GM10847 (cell line): ENCODE measurements around the gene FGF14.

Experiments
- POLR2A ChIP-seq: IDR thresholded peaks from 2 replicates; pipeline ENCODE4 v1.6.1; 2011; ENCODE audit not compliant: insufficient read length; ENCODE audit errors: extremely low read depth

Gene FGF14

GRCh38 chr13:101911752-101912151 is 490.1 kb downstream of the FGF14 start:
- TF ChIP-seq POLR2A = no peak

GRCh38 chr13:101903890-101904289 is 498.0 kb downstream of the FGF14 start:
- TF ChIP-seq POLR2A = no peak

- TF ChIP-seq POLR2A = no peak
Measured at GRCh38 chr13:101898676-101899075, 503.2 kb downstream of the FGF14 start.

GRCh38 chr13:101896541-101896940 is 505.3 kb downstream of the FGF14 start:
- TF ChIP-seq POLR2A = no peak

DNA sequence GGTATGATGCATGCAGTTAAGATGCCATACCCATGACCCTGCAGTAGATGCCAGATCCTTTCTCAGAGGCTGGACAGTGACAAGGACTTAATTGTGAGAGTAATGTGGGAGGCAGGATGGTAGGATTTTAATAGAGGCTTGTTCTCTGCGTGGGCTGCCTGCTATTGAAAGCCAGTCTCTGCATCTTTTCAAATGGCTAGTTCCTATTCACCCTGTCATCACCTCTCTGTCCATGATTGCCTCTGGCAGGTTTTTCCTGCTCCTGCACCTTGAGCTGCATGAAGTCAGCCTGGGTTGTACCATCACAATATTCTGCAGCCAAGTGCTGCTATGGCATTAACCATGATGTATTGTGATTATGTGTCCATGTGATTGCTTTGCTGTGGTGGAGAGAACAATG is 508.8 kb downstream of the FGF14 start:
- TF ChIP-seq POLR2A = no peak

GRCh38 chr13:101892296-101892695 is 509.6 kb downstream of the FGF14 start:
- TF ChIP-seq POLR2A = no peak

DNA sequence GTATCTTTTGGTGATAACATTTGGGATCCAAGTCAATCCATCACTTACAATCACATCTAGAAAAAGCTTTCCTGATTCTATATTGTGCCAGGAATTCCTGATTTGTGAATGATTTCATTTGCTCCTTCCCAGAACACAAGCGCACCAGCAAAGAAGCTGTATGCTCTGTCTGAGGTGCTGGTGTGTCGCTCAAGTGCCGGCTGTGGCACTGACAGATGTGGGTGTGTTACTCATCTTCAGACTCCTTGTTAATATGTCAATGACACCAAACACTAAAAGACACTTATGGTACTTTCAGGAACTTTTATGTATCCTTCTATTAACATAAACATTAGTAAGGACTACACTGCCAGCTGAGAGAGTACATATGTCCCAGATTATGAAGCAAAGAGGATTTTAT is 520.3 kb downstream of the FGF14 start:
- TF ChIP-seq POLR2A = no peak

GRCh38 chr13:101880581-101880980 is 521.3 kb downstream of the FGF14 start:
- TF ChIP-seq POLR2A = no peak

- no peak for TF ChIP-seq POLR2A
Measured at GRCh38 chr13:101876951-101877350, 524.9 kb downstream of the FGF14 start.

- TF ChIP-seq POLR2A = no peak
Measured at GRCh38 chr13:101875717-101876393, 526.0 kb downstream of the FGF14 start.

DNA sequence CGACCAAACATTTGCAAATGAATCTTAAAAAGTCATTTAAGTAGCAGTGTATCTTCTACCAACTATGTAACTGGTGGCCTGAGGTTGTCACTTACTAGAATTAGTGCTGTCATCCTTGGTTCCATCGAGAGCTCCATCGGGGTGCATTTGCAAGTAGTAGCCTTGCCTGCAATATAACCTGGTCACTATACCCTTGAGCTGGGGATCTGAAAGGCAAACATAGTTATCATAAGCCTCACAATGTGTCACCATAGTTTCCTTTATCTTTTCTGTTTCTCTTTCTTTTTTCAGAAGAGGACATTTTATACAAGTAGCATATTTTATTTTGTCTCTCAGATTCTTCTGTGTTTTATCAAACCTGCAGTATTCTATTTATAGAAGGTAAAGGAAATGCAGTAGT is 526.8 kb downstream of the FGF14 start:
- no peak for TF ChIP-seq POLR2A

DNA sequence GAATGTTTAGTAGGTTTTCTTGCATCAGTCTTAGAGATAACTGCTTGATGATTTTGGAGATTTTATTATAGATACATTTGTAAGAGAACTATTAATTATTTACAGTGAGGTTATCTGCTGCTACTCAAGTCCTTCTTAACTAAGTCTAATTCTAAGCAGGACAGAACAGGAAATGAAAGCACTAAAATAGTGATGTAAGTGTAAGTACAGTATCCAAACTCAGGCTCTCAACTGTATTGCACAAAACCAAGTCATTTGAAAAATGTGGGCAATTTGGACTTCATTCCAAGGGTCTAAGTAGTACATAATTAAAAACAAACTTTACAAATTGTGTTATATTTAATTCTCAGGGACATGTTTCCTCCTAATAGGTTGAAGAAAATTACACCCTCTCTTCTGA is 532.3 kb downstream of the FGF14 start:
- TF ChIP-seq POLR2A = no peak

- no peak for TF ChIP-seq POLR2A
Measured at GRCh38 chr13:101868585-101869469, 533.0 kb downstream of the FGF14 start.

- no peak for TF ChIP-seq POLR2A
Measured at GRCh38 chr13:101866889-101867581, 534.8 kb downstream of the FGF14 start.

DNA sequence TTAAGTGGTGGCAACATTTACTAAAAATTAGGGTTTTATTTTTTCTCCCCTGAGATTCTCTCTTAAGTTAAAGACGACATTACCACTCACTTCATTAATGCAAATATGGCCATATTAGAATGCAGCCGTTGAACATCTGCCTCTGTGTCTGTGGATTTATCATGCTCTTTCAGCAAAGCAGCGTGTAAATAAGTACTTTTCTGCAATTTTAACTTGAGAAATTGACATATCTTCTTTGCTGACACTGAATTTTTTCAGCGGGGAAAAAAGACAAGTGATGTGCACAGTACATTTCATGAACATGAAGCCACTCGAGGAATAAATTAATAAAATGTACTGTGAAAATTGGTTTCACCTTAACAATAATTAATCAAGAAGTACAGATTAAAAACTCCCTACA is 543.0 kb downstream of the FGF14 start:
- TF ChIP-seq POLR2A = no peak

GRCh38 chr13:101846701-101847100 is 555.1 kb downstream of the FGF14 start:
- no peak for TF ChIP-seq POLR2A
